Measurements from ENCODE around the gene LGMN.

LGMN gene

DNA sequence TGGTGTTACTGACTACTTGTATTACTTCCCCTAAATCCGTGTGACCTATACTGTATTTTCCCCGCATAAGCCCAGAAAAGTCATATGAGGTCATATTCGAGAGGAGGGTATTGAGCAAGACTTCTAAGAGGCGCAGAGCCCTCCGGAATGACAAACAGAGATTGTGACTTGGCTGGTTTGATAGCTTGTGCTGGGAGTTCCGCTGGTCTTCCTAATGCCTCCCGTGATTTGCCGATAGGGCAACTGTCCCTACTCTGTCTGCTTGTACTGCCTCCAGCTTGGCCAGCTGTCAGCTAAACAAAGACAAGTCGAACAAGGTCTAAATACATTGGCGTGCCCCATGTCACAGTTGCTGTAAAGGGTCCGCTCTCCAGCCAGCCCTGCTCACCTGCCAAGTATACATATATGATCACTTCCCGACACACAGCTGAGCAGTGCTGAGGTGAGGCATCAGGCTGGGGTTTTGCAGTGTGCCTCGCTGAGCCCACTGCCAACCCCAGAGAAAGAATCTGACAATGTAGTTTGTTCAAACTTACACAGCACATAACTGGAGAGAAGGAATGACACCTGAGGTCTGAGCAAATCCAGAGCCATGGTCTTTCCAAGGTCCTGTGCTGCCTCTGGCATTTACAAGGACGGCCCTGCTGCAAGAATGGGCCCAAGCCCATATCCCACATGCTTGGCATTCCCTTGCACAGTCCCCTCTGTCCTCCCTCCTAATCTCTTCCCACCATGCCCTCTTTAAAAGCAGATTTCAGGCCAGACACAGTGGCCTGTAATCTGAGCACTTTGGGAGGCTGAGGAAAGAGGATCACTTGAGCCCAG lies 23.7 kb downstream of the LGMN start:
- DNase-seq = no peak

DNA sequence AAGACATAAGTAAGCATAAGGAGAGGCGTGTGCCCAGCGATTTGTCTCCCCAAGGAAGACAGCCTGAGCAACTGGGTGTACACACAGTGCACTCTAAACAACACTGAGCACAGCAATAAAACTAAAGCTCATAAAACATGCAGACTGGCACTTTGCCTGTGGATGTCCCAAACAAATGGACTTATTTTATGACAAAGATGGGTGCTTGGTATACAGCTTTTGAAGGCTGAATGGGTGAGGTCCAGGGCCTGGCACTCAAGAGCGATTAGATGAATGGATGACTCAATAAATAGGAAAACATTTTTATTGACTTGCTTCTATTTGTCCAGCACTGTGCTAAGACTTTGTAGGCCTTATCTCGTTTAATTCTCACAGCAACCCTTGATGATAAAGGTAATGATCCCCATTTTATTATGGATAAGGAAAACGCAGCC lies 28.5 kb downstream of the LGMN start:
- DNase-seq = no peak

DNA sequence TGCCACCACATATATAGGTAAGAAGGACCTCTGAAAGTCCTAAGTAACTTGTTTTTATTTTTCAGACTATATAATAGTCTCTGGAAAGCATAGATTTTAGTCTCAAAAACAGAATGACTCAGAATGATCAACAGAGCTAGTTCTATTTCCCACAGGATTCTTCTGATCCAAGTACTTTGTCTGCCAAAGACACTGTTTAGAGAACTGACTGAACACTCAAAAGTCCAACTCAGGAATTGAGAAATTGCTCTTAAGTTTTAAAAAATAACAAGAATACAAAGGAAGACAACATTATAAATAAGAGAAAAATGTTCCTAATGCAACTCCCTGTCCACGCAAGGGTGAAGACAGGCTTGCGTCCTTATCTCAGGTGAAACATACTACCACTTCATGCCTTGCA lies 29.0 kb downstream of the LGMN start:
- no peak for DNase-seq

DNA sequence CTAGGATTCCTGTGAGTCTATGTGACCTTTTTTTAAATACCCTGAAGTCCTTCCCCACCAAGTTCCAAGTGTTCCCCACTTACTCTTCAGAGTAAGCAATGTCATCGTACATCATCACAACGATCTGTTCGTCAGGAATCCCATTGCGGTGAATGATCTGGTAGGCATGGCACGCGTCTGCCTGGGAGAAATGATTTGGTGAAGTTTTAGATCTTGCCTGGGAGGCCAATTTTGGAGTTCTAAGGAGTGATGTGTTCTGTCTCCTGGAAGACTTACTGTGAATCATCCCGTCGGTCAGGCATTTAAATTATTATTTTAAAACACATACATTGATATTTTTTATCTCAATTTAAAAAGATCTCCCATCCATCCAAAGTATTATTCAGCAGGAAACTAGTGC lies 29.8 kb downstream of the LGMN start:
- DNase-seq = no peak

DNA sequence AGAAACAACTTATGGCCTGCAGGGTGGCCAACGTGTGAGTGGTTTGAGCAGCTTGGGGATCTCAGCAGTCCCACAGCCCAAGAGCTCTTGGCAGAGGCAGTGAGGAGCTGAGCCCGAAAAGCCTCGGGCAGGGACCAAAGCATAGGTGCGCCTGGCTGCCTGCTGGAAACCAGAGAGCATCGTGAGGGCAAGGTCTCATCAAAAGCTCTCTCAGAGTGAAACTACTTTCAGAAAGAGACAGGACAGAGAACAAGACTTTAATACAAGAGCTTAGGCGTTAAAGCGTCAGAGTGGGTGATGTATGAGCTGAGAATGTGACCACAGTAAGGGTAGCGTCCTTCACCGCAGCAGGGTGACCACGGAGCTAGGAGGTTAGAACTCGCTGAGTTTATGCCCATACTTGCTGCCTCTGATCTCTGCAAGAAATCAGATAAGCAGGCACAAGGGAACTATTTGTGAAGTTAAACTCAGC lies 30.8 kb downstream of the LGMN start:
- no peak for DNase-seq

- DNase-seq = no peak
These were observed 32.3 kb downstream of the LGMN start for GRCh38 chr14:92716131-92716530.

- DNase-seq = peak; percentile 45
These were observed 33.6 kb downstream of the LGMN start for GRCh38 chr14:92714739-92715307.

- no peak for DNase-seq
These were observed 35.8 kb downstream of the LGMN start for GRCh38 chr14:92712654-92713051.

DNA sequence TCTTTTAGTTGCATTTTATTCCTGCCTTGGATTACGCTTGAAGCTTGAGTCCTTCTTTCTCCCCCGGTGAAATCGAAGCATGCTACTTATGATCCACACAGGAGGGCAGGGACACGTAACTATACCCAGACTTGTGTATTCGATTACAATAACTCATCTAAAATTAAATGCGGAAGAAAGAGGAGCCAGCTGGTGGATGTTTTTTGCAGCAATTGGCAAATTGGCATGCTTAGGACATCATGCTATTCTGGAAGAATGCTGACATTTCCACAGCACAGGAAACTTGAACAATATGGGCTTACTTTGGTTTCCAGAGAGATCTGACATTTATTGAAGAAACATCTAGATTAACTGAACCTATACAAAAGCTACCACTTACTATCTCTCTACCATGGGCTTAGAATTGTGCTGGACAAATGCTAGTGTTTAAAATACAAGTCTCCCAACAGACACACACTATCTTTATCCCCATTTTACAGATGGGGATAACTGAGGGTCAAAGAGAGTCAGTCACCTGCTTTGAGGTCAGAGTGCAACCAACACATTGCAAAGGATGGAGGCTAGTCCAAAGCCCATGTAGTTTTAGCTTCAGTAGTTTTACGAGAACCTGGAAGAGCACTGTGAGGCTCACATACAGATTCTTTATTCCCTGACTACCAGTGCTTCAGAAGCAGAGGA lies 36.3 kb downstream of the LGMN start:
- DNase-seq = no peak

- no peak for DNase-seq
These were observed 38.5 kb downstream of the LGMN start for GRCh38 chr14:92710001-92710341.

GRCh38 chr14:92709340-92710000 lies 39.0 kb downstream of the LGMN start:
- DNase-seq = no peak

- DNase-seq = no peak
These were observed 42.0 kb downstream of the LGMN start for GRCh38 chr14:92706386-92706785.

DNA sequence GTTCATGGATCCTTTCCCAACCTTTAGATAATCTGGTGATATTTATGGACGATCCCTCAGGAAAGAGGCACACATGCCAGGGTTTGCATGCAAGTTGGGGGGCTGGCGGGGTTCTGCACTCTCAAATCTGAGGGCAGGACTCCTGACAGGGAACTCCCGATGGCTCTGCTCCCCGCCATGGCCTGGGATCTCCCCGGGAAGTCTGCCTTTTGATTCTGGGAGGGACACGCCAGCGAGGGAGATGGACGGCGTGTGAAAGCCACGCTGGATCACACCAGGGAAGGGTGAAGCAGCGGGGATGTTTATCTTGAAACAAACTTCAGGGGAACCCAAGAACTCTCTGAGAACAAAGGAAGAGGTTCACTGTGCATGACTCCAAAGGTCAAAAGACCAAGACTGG lies 43.6 kb downstream of the LGMN start:
- DNase-seq = no peak

- no peak for DNase-seq
These were observed 44.2 kb downstream of the LGMN start for GRCh38 chr14:92704036-92704804.

DNA sequence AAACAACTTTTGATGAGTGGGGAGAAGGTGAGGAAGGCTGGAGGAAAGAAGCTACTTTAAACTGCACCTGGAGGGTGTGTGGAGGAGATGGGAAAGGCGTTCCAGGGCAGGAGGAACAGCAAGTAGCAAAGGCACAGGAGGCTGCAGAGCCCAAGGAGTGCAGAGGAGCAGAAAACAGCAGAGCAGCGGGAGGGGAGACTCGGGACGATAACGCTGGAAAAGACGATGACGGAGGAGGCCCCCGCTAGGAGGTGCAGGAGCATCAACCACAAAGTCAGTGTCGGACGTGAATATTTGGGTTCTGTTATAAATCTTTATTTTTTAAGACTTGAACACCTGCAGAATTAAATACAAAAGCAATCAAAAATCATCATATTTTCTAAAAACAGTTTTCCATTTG lies 44.9 kb downstream of the LGMN start:
- DNase-seq = no peak

- DNase-seq = no peak
These were observed 45.9 kb downstream of the LGMN start for GRCh38 chr14:92702441-92702918.

- no peak for DNase-seq
These were observed 46.6 kb downstream of the LGMN start for GRCh38 chr14:92701826-92702225.

- DNase-seq = no peak
These were observed 50.0 kb downstream of the LGMN start for GRCh38 chr14:92698393-92698792.

DNA sequence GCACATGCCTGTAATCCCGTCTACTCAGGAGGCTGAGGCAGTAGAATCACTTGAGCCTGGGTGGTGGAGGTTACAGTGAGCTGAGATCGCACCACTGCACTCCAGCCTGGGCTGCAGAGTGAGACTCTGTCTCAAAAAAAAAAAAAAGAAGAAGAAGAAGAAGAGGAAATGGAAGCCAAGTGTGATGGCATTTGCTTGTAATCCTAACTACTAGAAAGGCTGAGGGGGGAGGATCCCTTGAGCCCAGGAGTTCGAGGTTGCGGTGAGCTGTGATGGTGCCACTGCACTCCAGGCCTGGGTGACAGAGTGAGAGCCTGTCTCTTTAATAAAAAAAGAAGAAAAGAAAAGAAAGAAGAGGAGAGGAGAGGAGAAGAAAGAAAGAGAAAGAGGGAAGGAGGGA lies 52.1 kb downstream of the LGMN start:
- no peak for DNase-seq

DNA sequence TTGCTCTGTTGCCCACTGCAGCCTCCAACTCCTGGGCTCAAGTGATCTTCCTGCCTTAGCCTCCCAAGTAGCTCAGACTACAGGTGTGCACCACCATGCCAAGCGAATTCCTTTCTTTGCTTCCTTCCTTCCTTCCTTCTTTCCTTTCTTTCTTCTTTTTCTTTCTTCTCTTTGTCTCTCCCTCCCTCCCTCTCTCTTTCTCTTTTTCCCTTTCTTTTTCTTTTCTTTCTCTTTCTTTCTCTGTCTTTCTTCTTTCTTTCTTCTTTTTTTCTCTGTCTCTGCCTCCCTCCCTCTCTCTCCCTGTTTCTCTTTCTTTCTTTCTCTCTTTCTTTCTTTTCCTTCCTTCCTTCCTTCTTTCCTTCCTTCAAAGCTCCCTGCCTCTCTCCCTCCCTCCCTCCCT lies 52.9 kb downstream of the LGMN start:
- DNase-seq = no peak

DNA sequence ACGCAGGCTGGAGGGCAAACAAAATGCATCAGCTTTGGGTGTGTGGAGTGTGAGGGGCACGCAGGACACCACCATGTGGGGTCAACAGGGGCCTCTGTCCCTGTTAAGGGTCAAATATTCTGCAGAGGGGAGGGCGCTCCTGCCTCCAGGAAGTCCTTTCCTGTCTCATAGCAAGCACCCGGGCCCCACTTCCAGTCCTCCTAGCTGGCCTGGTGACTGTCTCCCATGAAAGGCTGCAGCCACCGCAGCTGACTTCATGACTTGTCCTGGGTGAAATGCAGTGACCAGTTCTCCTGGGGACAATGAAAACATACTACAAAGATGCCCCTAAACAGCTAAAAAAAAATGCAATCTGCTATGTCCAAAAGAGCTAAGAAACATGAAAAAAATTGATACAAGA lies 53.6 kb downstream of the LGMN start:
- DNase-seq = no peak

GRCh38 chr14:92693998-92694795 lies 54.2 kb downstream of the LGMN start:
- peak; percentile 48 for DNase-seq
